Transverse colon (tissue), 3 donors: Measurements from ENCODE around the gene CRYZ.

ENCODE experiments used
- POLR2A ChIP-seq: fragments of 450-650 bp; IDR thresholded peaks from one replicate; pipeline ENCODE4 v1.6.1; 2016; ENCODE audit warnings: antibody characterized with exemption, mild to moderate bottlenecking, moderate library complexity
- POLR2AphosphoS5 ChIP-seq, 3 donors: sonication (generic); formaldehyde crosslinking; IDR thresholded peaks; one replicate each; pipeline ENCODE4 v1.6.1; 2016; ENCODE audit warnings: antibody characterized with exemption in 3 of 3

- TF ChIP-seq POLR2A (no peak), POLR2AphosphoS5 (IDR thresholded peaks at IDR 0.05) (no peak)
Observed at GRCh38 chr1:74686928-74687327, 45.9 kb downstream of the CRYZ start.
